NB4 (cell line): ENCODE measurements around the gene STX4.

Source experiments
- DNase-seq: peaks from one replicate; pipeline ENCODE4 v3.0.0; 2010; ENCODE audit warnings: low read depth
- H3K4me3 ChIP-seq: one replicate; pipeline ENCODE4 v1.5.1; 2011; ENCODE audit warnings: mild to moderate bottlenecking, low read depth, low read length, moderate library complexity
- CTCF ChIP-seq: IDR thresholded peaks from one replicate; pipeline ENCODE4 v1.5.1; 2012; ENCODE audit warnings: low read depth, low read length
- MAX ChIP-seq: IDR thresholded peaks from 2 replicates; pipeline ENCODE4 v1.6.1; 2011; ENCODE audit warnings: low read depth, low read length
- MYC ChIP-seq: IDR thresholded peaks from 2 replicates; pipeline ENCODE4 v1.6.1; 2011; ENCODE audit warnings: low read depth, low read length
- POLR2A ChIP-seq: IDR thresholded peaks from 2 replicates; pipeline ENCODE4 v1.6.1; 2011; ENCODE audit warnings: mild to moderate bottlenecking; ENCODE audit not compliant: insufficient read length; ENCODE audit errors: extremely low read depth

Gene STX4

GRCh38 chr16:30998852-30999761, 34.3 kb upstream of the STX4 start:
- DNase-seq, result peak; percentile 6
- H3K4me3 ChIP-seq, result no peak overlapping the region

GRCh38 chr16:31000671-31001382, 32.5 kb upstream of the STX4 start:
- H3K4me3 ChIP-seq, result no peak overlapping the region
- no peak for TF ChIP-seq POLR2A
- no peak for TF ChIP-seq MAX
- TF ChIP-seq CTCF, result no peak
- no peak for TF ChIP-seq MYC
- no peak for DNase-seq

More at GRCh38 chr16:30998852-30999761, 34.3 kb upstream of the STX4 start:
- TF ChIP-seq MYC (no peak), CTCF (no peak), POLR2A (no peak), MAX (no peak)

GRCh38 chr16:31001507-31002249, 31.7 kb upstream of the STX4 start:
- DNase-seq, result no peak
- no peak for TF ChIP-seq CTCF
- TF ChIP-seq MYC, result no peak
- TF ChIP-seq POLR2A, result no peak
- TF ChIP-seq MAX, result no peak
- no peak overlapping the region for H3K4me3 ChIP-seq

- no peak for TF ChIP-seq POLR2A
- no peak for TF ChIP-seq MYC
- no peak for TF ChIP-seq CTCF
- TF ChIP-seq MAX, result no peak
- no peak for DNase-seq
- no peak overlapping the region for H3K4me3 ChIP-seq
Observed at GRCh38 chr16:31002250-31002700, 31.1 kb upstream of the STX4 start.

- TF ChIP-seq CTCF, result no peak
- TF ChIP-seq MAX, result no peak
- TF ChIP-seq MYC, result no peak
- TF ChIP-seq POLR2A, result no peak
- H3K4me3 ChIP-seq, result no peak overlapping the region
- DNase-seq, result no peak
Observed at GRCh38 chr16:31002862-31003341, 30.5 kb upstream of the STX4 start.
